Measurements from ENCODE around the gene NT5DC4.

Gene NT5DC4

DNA sequence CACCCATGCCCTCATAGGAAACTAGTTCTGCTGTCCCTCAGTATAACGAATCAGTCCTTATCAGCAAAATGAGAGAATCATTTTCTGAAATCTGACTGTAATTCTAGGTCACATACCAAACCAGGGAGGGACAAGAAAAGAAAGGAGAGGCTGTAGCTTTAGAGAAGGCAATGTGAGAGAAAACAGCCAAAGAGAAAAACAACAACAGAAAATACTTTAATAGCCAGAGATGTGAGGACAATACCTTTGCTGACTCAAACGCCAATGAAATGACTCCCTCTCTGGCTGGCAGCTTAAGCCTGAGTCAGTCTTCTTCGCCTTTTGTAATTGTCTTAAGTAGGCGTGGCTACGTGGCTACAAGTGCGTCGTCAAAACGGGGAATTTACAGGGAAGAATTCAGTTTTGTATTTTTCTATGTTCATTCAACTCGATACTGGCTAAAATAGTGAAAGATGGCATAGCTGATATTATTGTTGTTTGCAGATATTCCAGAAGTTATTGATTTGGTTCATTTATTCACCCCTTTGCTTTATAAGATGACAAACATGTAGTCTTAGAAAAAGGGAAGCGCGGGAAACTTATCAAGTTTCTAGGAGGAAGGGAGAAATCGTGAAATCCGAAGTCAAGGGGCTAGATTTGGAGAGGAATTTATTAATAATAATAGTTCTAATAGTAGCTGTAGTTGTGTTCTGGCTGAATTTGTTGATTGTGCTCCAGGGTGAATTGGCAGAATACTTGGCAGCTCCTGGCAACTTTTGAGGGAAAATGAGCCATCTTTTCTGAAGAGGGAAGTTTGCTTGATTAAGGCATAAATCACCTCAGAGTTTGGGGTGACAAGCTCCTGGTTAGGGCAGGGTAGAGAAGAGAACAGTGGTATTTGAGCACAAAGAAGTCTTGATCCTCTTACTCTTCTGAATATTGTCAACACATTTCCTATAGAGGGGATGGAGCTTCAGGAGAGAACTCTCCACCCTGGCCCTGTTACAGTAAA, 63.7 kb downstream of the NT5DC4 start, which contains the start of gene IL1A:
IL1A (minus strand) TSS at position 295 of the 991 bp plus-strand sequence. CDS start 723 bp downstream, outside the sequence.
- no peak for DNase-seq
- TF ChIP-seq GATA1 (IDR thresholded peaks at IDR 0.05; ENCODE audit: low read depth, low read length) = no peak
- TF ChIP-seq POLR2A (IDR thresholded peaks at IDR 0.05; ENCODE audit: low read length) = no peak

GRCh38 chr2:112787294-112787693, 66.5 kb downstream of the NT5DC4 start:
- no peak for TF ChIP-seq POLR2A (IDR thresholded peaks at IDR 0.05; ENCODE audit: low read length)
- TF ChIP-seq GATA1 (IDR thresholded peaks at IDR 0.05; ENCODE audit: low read depth, low read length) = no peak
- DNase-seq = no peak

GRCh38 chr2:112787729-112788393, 67.0 kb downstream of the NT5DC4 start:
- DNase-seq = peak in 1 of 2 experiments; percentile 8
- TF ChIP-seq GATA1 (IDR thresholded peaks at IDR 0.05; ENCODE audit: low read depth, low read length) = no peak
- TF ChIP-seq POLR2A (IDR thresholded peaks at IDR 0.05; ENCODE audit: low read length) = no peak

DNA sequence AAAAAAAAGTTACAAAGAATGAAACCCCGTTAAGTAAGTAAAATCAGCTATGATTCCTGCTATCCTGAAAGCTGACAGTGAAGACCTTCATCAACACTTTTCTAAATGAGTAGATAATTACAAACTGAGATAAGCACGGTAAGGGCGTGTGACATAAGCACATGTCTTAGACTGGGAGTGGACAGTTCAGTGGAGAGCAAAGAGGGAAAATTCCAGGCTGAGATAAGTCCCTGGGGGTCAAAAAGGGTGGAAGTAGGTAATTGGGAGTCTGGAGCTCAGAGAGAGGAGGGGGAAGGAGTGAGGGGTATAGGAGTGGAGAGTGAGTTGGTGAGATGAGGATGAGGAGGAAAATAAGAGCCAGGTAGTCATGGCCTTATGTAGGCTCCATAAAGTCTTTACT, 67.8 kb downstream of the NT5DC4 start:
- no peak for TF ChIP-seq POLR2A (IDR thresholded peaks at IDR 0.05; ENCODE audit: low read length)
- DNase-seq = peak; percentile 9 to 11
